Ovary (tissue), 9 donors: ENCODE measurements around the gene TAGLN2. TPM values are rescaled to one million over a fixed set of nuclear protein-coding genes. Genes with fewer than 3 reads are reported as not detected.

Experiments used
- DNase-seq, 5 donors: peaks; one replicate each; pipeline ENCODE4 v3.0.0-alpha.2; 2019 to 2020
- H3K27ac ChIP-seq, 2 donors: fragments of 200-600 bp; one replicate each; pipeline versions ENCODE4 v1.5.1 to v1.8.0; 2019 to 2022
- H3K27me3 ChIP-seq: fragments of 200-600 bp; one replicate; pipeline ENCODE4 v1.8.0; 2022
- H3K36me3 ChIP-seq: fragments of 200-600 bp; sonication (generic); one replicate; pipeline ENCODE4 v1.5.1; 2019
- H3K4me1 ChIP-seq: one replicate; pipeline ENCODE4 v1.8.1; 2013; ENCODE audit warnings: mild to moderate bottlenecking, moderate library complexity; ENCODE audit not compliant: insufficient read depth
- H3K4me3 ChIP-seq: fragments of 200-600 bp; sonication (generic); one replicate; pipeline ENCODE4 v1.5.1; 2017
- H3K9me3 ChIP-seq, 2 donors: fragments of 200-600 bp in 1 of 2; sonication (generic) in 1 of 2; one replicate each; pipeline versions ENCODE4 v1.5.1 to v1.8.1; 2013 to 2019; ENCODE audit warnings: mild to moderate bottlenecking in 1 of 2, moderate library complexity in 1 of 2
- CTCF ChIP-seq, 3 donors: fragments of 450-650 bp in 2 of 3; fragments of 200-600 bp in 1 of 3; IDR thresholded peaks; one replicate each; pipeline versions ENCODE4 v1.5.1 to v1.8.0; 2016 to 2022; ENCODE audit warnings: antibody characterized with exemption in 3 of 3, mild to moderate bottlenecking in 1 of 3
- EP300 ChIP-seq: sonication (generic); formaldehyde crosslinking; IDR thresholded peaks from one replicate; pipeline ENCODE4 v1.6.1; 2017; ENCODE audit warnings: antibody characterized with exemption
- POLR2A ChIP-seq: fragments of 450-650 bp; IDR thresholded peaks from one replicate; pipeline ENCODE4 v1.6.1; 2017; ENCODE audit warnings: antibody characterized with exemption, mild to moderate bottlenecking, moderate library complexity
- WGBS, 3 donors: extraction: QIAGEN DNeasy Blood & Tissue Kit in 1 of 3; methylation state at CpG; one replicate each; pipeline versions ENCODE4 v1.1.5 to v1.1.7; 2013 to 2017; 5-methylcytosine and 5-hydroxymethylcytosine counted together
- intact Hi-C, 4 donors: fragments of 100-400 bp; cut with DNase I; formaldehyde crosslinking; loops; one replicate each; pipeline versions ENCODE4 v1.11.0 to v1.15.1; 2022 to 2023
- polyA plus RNA-seq, 2 donors: library from polyadenylated mRNA; stranded (reverse); fragments of 200-250 nt in 1 of 2; fragments of 350-450 nt in 1 of 2; fragmentation: Illumina TruSeq in 1 of 2; extraction: RNeasy Lipid Tissue Mini Kit (QIAGEN cat#74804) in 1 of 2; gene quantifications; one replicate each; pipeline ENCODE4 v1.2.3, GENCODE V29; 2013 to 2014
- total RNA-seq, 7 donors: library from RNA; depleted of rRNA in 2 of 7; stranded (reverse); fragments of >200 nt in 2 of 7; fragmentation: NEBNext Ultra II Directional in 3 of 7; extraction: Animal tissue kit (Norgen Biotek cat#: 25700) in 3 of 7; gene quantifications; one replicate each; pipeline versions ENCODE4 v1.1.0 to v1.2.4, GENCODE V29; 2016 to 2023
- donor health status: DM: no; HTN: no; CAD: no; lungs with moderate emphysema.
- donor health status: DM: no; HTN: no; CAD: no.
- donor health status: Bipolar disorder and iron deficiency.
- donor health status: DM: yes; HTN: yes; CAD: no.
- donor health status: DM: no; HTN: no; CAD: no.
- donor health status: DM: yes; HTN: yes; CAD: no.

TAGLN2 gene
- total and polyA plus RNA-seq, 9 donors: 81.8 to 266 (median 174) TPM

- no peaks in the 10 kb centered on the region for H3K27me3 ChIP-seq
- peaks cover 13% of the 10 kb centered on the region for H3K4me1 ChIP-seq
- intact Hi-C loops: loop anchor here in 2 of 4 donors (10.0 kb wide), 2 partner anchors 73 to 1467 kb away; no protein-coding TSS in a partner anchor
- WGBS, 3 donors: 89 to 93% (median 91%) methylated on average over 15 to 16 of the region's 16 CpGs
- no peaks in the 10 kb centered on the region for H3K36me3 ChIP-seq
- no peak for TF ChIP-seq POLR2A
- no peak for TF ChIP-seq CTCF (IDR thresholded peaks at IDR 0.05)
- TF ChIP-seq EP300: no peak
- no peak for DNase-seq
- H3K4me3 ChIP-seq: no peak overlapping the region
- no peaks in the 10 kb centered on the region for H3K9me3 ChIP-seq
- no peak overlapping the region for H3K27ac ChIP-seq
Observed at GRCh38 chr1:159927211-159927848, 2.0 kb upstream of the TAGLN2 start.

GRCh38 chr1:159925719-159926078 is 392 bp upstream of the TAGLN2 start:
- peaks cover 20% of the 10 kb centered on the region for H3K4me1 ChIP-seq
- peak in 3 of 5 donors; percentile 30 to 51 (median 46) for DNase-seq
- H3K4me3 ChIP-seq: peak overlapping the region; percentile 91
- no peaks in the 10 kb centered on the region for H3K27me3 ChIP-seq
- WGBS, 3 donors: 4 to 5% (median 4%) methylated on average over 6 to 7 of the region's 7 CpGs
- no peaks in the 10 kb centered on the region for H3K9me3 ChIP-seq
- H3K27ac ChIP-seq: peak overlapping the region; percentile 24 to 94
- TF ChIP-seq CTCF (IDR thresholded peaks at IDR 0.05) (no peak), POLR2A (no peak), EP300 (no peak)
- no peaks in the 10 kb centered on the region for H3K36me3 ChIP-seq
- intact Hi-C loops: loop anchor here in 2 of 4 donors (10.0 kb wide), 2 partner anchors 71 to 1469 kb away; no protein-coding TSS in a partner anchor

- TF ChIP-seq CTCF (IDR thresholded peaks at IDR 0.05): no peak
- no peak for TF ChIP-seq POLR2A
- peak; percentile 59 for TF ChIP-seq EP300
- H3K4me1 ChIP-seq: peaks cover 20% of the 10 kb centered on the region
- WGBS, 3 donors: 1 to 2% (median 1%) methylated on average over 30 to 31 of the region's 31 CpGs
- H3K9me3 ChIP-seq: no peaks in the 10 kb centered on the region
- no peaks in the 10 kb centered on the region for H3K27me3 ChIP-seq
- peak; percentile 91 to 95 (median 94) for DNase-seq
- intact Hi-C loops: loop anchor here in 3 of 4 donors (5.0 to 10.0 kb wide), 3 partner anchors 62 to 1471 kb away; partner anchors contain the start of gene VSIG8 (in 1 of the 3)
- H3K27ac ChIP-seq: peak overlapping the region; percentile 80 to 94
- peak overlapping the region; percentile 91 for H3K4me3 ChIP-seq
- no peaks in the 10 kb centered on the region for H3K36me3 ChIP-seq
Observed at GRCh38 chr1:159924025-159924790, 1.1 kb downstream of the TAGLN2 start.

- Histone ChIP-seq H3K27ac (peak overlapping the region; percentile 80 to 94), H3K27me3 (no peaks in the 10 kb centered on the region), H3K36me3 (no peaks in the 10 kb centered on the region), H3K4me1 (peaks cover 20% of the 10 kb centered on the region), H3K9me3 (no peaks in the 10 kb centered on the region), H3K4me3 (peak overlapping the region; percentile 91)
- intact Hi-C loops: loop anchor here in 3 of 4 donors (5.0 to 10.0 kb wide), 3 partner anchors 61 to 1471 kb away; partner anchors contain the start of gene VSIG8 (in 1 of the 3)
- peak; percentile 76 to 94 (median 86) for DNase-seq
- TF ChIP-seq CTCF (IDR thresholded peaks at IDR 0.05): no peak
- TF ChIP-seq EP300: peak; percentile 53
- TF ChIP-seq POLR2A: peak; percentile 90
- WGBS, 3 donors: 6 to 15% (median 7%) methylated on average over 20 of the region's 20 CpGs
Observed at GRCh38 chr1:159923203-159924024, 1.9 kb downstream of the TAGLN2 start.
